SK-N-SH (cell line): ENCODE results near the gene BNIP5. TPM values are rescaled to one million over a fixed set of nuclear protein-coding genes. Genes with fewer than 3 reads are reported as not detected.

Experiments used
- CTCF ChIA-PET: fragments of 300-600, 350-600 bp; formaldehyde crosslinking; extraction: SDS; loops from one replicate; lab custom pipeline; 2021; lab: Yijun Ruan, JAX
- POLR2A ChIA-PET: fragments of 350-600 bp; sonication (Branson Sonifier 250); formaldehyde crosslinking; extraction: SDS; loops from one replicate; lab custom pipeline; 2020; ENCODE audit warnings: antibody characterized with exemption, inconsistent platforms; lab: Yijun Ruan, JAX
- DNase-seq: peaks from one replicate; pipeline ENCODE4 v3.0.0; 2012
- H2AFZ ChIP-seq: fragments of 200-600 bp; sonication (generic); 2 replicates; pipeline ENCODE4 v1.8.1; 2016; ENCODE audit warnings: antibody characterized with exemption, mild to moderate bottlenecking, low read depth
- H3F3A ChIP-seq: fragments of 200-600 bp; sonication (generic); replicated peaks from 2 replicates; pipeline ENCODE3; 2016; ENCODE audit warnings: antibody characterized with exemption, mild to moderate bottlenecking; ENCODE audit not compliant: insufficient read depth
- H3K27ac ChIP-seq, 2 experiments: fragments of 200-500 bp in 1 of 2; fragments of 200-600 bp in 1 of 2; sonication (Bioruptor generic) in 1 of 2; sonication (generic), shearing (Covaris generic) in 1 of 2; 2 replicates each; pipeline versions ENCODE4 v1.5.1 to v1.6.1; 2014 to 2016; ENCODE audit warnings: low read depth in 2 of 2, inconsistent platforms in 1 of 2, low read length in 1 of 2, mild to moderate bottlenecking in 1 of 2, mixed read lengths in 1 of 2
- H3K27me3 ChIP-seq: fragments of 200-600 bp; sonication (generic), shearing (Covaris generic); 2 replicates; pipeline ENCODE4 v1.6.1; 2016; ENCODE audit warnings: mixed run types; ENCODE audit not compliant: insufficient read depth
- H3K36me3 ChIP-seq, 2 experiments: fragments of 200-500 bp in 1 of 2; fragments of 200-600 bp in 1 of 2; sonication (Bioruptor generic) in 1 of 2; sonication (generic) in 1 of 2; replicated peaks in 1 of 2; 2 replicates each; pipeline versions ENCODE3 to v1.5.1; 2014 to 2016; ENCODE audit warnings: low read length in 1 of 2, mild to moderate bottlenecking in 1 of 2; ENCODE audit not compliant: insufficient read depth in 2 of 2, control insufficient read depth in 1 of 2
- H3K4me1 ChIP-seq, 2 experiments: fragments of 200-500 bp in 1 of 2; fragments of 200-600 bp in 1 of 2; sonication (Bioruptor generic) in 1 of 2; sonication (generic), shearing (Covaris generic) in 1 of 2; 2 replicates each; pipeline versions ENCODE4 v1.5.1 to v1.6.1; 2014 to 2016; ENCODE audit warnings: low read depth in 1 of 2, low read length in 1 of 2, mixed run types in 1 of 2; ENCODE audit not compliant: insufficient read depth in 2 of 2, control insufficient read depth in 1 of 2
- H3K4me2 ChIP-seq: fragments of 200-600 bp; sonication (generic), shearing (Covaris generic); 2 replicates; pipeline ENCODE4 v1.6.1; 2017; ENCODE audit warnings: mixed run types
- H3K4me3 ChIP-seq, 2 experiments: fragments of 200-500 bp in 1 of 2; fragments of 200-600 bp in 1 of 2; sonication (Bioruptor generic) in 1 of 2; sonication (generic), shearing (Covaris generic) in 1 of 2; 2 replicates each; pipeline versions ENCODE4 v1.5.1 to v1.8.1; 2014 to 2016; ENCODE audit warnings: low read depth in 2 of 2, inconsistent platforms in 1 of 2, low read length in 1 of 2, mild to moderate bottlenecking in 1 of 2, mixed read lengths in 1 of 2, moderate library complexity in 1 of 2
- H3K79me2 ChIP-seq: fragments of 200-600 bp; sonication (generic); 2 replicates; pipeline ENCODE4 v1.8.1; 2017; ENCODE audit warnings: mild to moderate bottlenecking; ENCODE audit not compliant: insufficient read depth
- H3K9ac ChIP-seq: fragments of 200-600 bp; sonication (generic); 2 replicates; pipeline ENCODE4 v1.6.1; 2017; ENCODE audit warnings: mixed run types
- H3K9me2 ChIP-seq: fragments of 200-600 bp; sonication (generic); 2 replicates; pipeline ENCODE4 v1.6.1; 2017; ENCODE audit warnings: mixed run types
- H3K9me3 ChIP-seq: fragments of 200-600 bp; sonication (generic); 2 replicates; pipeline ENCODE4 v1.6.1; 2017; ENCODE audit warnings: mixed run types, mild to moderate bottlenecking, moderate library complexity
- H4K20me1 ChIP-seq: fragments of 200-600 bp; sonication (generic); 2 replicates; pipeline ENCODE4 v1.6.1; 2017; ENCODE audit warnings: mild to moderate bottlenecking, mixed run types; ENCODE audit not compliant: insufficient read depth
- EP300 ChIP-seq, 2 experiments: IDR thresholded peaks; 2 replicates each; pipeline versions ENCODE4 v1.4.0 to v1.6.1; 2012; ENCODE audit warnings: borderline replicate concordance in 1 of 2, low read depth in 1 of 2, low read length in 1 of 2
- FOXM1 ChIP-seq: IDR thresholded peaks from 2 replicates; pipeline ENCODE4 v1.4.0; 2012; ENCODE audit warnings: low read depth, mild to moderate bottlenecking
- JUND ChIP-seq: IDR thresholded peaks from 2 replicates; pipeline ENCODE4 v1.4.0; 2012
- MEF2A ChIP-seq: IDR thresholded peaks from 2 replicates; pipeline ENCODE4 v1.4.0; 2012; ENCODE audit warnings: low read depth, borderline replicate concordance
- NFIC ChIP-seq: IDR thresholded peaks from 2 replicates; pipeline ENCODE4 v1.4.0; 2012; ENCODE audit warnings: borderline replicate concordance
- NRF1 ChIP-seq: IDR thresholded peaks from 2 replicates; pipeline ENCODE4 v1.6.1; 2012; ENCODE audit warnings: low read depth, mild to moderate bottlenecking, low read length
- RFX5 ChIP-seq: IDR thresholded peaks from 2 replicates; pipeline ENCODE4 v1.6.1; 2012; ENCODE audit warnings: mild to moderate bottlenecking, improper control_type of control experiment, low read length
- RXRA ChIP-seq: IDR thresholded peaks from 2 replicates; pipeline ENCODE4 v1.4.0; 2012; ENCODE audit warnings: low read depth, mild to moderate bottlenecking, borderline replicate concordance
- SIN3A ChIP-seq: IDR thresholded peaks from 2 replicates; pipeline ENCODE4 v1.6.1; 2012; ENCODE audit warnings: low read depth, mild to moderate bottlenecking, low read length, moderate library complexity, borderline replicate concordance
- TCF12 ChIP-seq: IDR thresholded peaks from 2 replicates; pipeline ENCODE4 v1.4.0; 2012
- TEAD4 ChIP-seq: IDR thresholded peaks from 2 replicates; pipeline ENCODE4 v1.4.0; 2012; ENCODE audit warnings: mild to moderate bottlenecking, borderline replicate concordance; ENCODE audit not compliant: insufficient read depth
- WGBS: methylation state at CpG from one replicate; pipeline ENCODE4 v1.1.6; 2017; ENCODE audit warnings: low lambda C conversion rate; 5-methylcytosine and 5-hydroxymethylcytosine counted together
- polyA plus RNA-seq, 3 experiments: library from polyadenylated mRNA; depleted of rRNA; stranded (reverse); fragments of >200 nt; gene quantifications; 2 replicates each; pipeline ENCODE4 v1.2.3, GENCODE V29; 2012
- TF ChIP-seq, protein P1 (sequence below): IDR thresholded peaks from 2 replicates; pipeline ENCODE4 v1.4.0; 2012; ENCODE audit warnings: low read depth, borderline replicate concordance

The BNIP5 gene, protein sequence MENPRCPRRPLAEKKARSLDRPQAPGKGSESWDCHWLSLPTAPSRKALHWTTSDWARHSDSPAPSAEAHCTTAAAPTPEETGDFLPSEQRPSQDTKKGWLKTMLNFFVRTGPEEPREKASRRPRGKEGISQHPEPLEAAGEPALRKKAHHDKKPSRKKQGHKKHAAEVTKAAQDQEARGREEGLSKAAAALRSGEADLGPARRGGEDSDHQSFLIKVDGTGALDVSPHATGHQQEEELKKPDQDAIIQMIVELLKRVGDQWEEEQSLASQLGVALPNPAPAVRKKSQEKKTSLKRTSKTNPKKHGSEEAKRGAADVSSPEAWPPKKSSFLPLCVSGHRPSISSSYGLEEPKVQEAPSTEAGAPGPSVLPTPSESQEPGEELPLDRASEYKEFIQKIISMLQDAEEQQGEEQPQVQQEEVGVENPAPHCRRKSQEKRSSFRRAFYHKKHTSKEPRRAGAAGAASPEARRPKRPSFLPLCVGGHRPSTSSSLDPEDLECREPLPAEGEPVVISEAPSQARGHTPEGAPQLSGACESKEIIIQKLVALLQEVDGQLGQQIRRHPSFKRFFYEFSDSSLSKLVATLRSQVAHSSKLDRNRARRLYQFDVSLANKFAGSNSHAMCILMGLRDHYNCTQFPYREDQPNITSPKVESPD
- not detected in 2 replicates for polyA plus RNA-seq (2012; rRNA removed)
- polyA plus RNA-seq (2012; cell fraction: cytosol; rRNA removed) = not detected in 2 replicates
- polyA plus RNA-seq (2012; cell fraction: nucleus; rRNA removed) = not detected in 2 replicates

DNA sequence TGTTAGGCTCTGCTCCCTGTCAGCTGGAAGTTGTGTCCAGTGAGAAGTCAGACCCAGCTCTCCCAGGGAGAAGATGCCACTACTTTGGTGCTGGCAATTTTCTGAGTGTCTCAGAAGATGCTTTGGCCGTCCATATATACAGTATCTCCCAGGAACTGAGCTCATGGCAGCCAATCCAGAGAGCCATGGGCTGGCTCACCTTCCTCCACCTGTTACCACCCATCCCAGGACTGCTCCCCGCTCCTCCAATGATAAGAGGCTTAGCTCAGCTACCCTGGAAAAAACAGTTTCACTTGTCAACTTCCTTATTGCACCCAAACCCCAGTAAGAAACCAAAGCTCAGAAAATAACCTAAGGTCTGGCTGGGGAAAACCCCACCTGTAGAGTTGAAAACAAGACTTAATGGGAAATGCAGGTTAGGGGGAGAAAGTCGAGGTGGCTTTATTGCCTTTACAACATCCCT lies at the start of gene BNIP5:
TSS of gene BNIP5 (minus strand) at position 110 of the 463 bp plus-strand sequence. CDS start 6,198 bp downstream, outside the sequence.
- ChIA-PET CTCF (interaction anchor here (0.9 to 2.1 kb wide), 5 partner anchors 18 to 309 kb away, joined by 3 to 5 read pairs (median 4); partner anchors contain the start of gene MAPK14), POLR2A (no interaction called here)

DNA sequence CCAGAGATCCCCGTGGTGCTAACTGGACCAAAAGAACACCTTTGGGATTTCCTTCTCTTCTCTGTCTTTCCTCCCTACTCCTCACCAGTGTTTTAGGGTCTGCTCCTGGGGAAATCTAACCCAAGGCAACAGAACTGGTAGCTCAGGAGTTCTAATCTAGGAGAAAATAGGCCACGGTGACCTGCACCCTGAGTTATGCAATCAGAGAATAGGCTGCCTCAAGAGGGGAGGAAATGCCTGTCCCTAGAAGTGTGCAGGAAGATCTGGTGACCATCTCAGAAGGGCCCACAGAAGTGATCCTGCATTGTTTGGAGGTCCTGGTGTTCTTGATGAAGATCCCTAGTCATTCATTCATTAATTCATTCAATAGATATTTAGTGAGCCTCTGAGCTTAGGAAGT lies 47.4 kb upstream of the BNIP5 start:
- POLR2A ChIA-PET = no interaction called here
- no peak for DNase-seq
- Histone ChIP-seq H3K79me2 (no peaks in the 10 kb centered on the region), H3K27me3 (no peaks in the 10 kb centered on the region), H4K20me1 (no peaks in the 10 kb centered on the region)
- WGBS = 88% methylated on average over 2 of the region's 2 CpGs
- CTCF ChIA-PET = no interaction called here
- no peak for TF ChIP-seq MEF2A
- TF ChIP-seq, all 33 proteins: peak for 0
- no peak overlapping the region for H2AFZ ChIP-seq
- no peaks in the 10 kb centered on the region for H3K36me3 ChIP-seq
- H3K4me1 ChIP-seq = peaks cover 0 to 14% of the 10 kb centered on the region in 2 experiments; a peak in 1 of 4 replicates
- H3K9ac ChIP-seq = no peak overlapping the region
- no peak overlapping the region for H3K4me3 ChIP-seq
- no peaks in the 10 kb centered on the region for H3K9me2 ChIP-seq
- no peaks in the 10 kb centered on the region for H3F3A ChIP-seq
- no peaks in the 10 kb centered on the region for H3K9me3 ChIP-seq
- no peak overlapping the region for H3K4me2 ChIP-seq
- H3K27ac ChIP-seq = no peak overlapping the region

More for the DNA sequence above, at the start of gene BNIP5:
- no peak within 1 kb of the TSS for H3K4me3 ChIP-seq
- no peaks in the 10 kb centered on the region; a peak in 1 of 4 replicates for H3K4me1 ChIP-seq
- no peak within 1 kb of the TSS for H3K9ac ChIP-seq
- H3K27ac ChIP-seq = no peak within 1 kb of the TSS
- H2AFZ ChIP-seq = no peak within 1 kb of the TSS
- H3K27me3 ChIP-seq = peaks cover 46% of the 10 kb centered on the region
- DNase-seq = no peak
- H3F3A ChIP-seq = no peaks in the 10 kb centered on the region
- H3K79me2 ChIP-seq = no peaks in the 10 kb centered on the region
- no peak within 1 kb of the TSS for H3K4me2 ChIP-seq
- H3K9me3 ChIP-seq = no peaks in the 10 kb centered on the region
- H3K9me2 ChIP-seq = no peaks in the 10 kb centered on the region
- 43% methylated on average over 3 of the region's 3 CpGs for WGBS
- no peaks in the 10 kb centered on the region for H4K20me1 ChIP-seq
- TF ChIP-seq RFX5 = no peak
- TF ChIP-seq, protein P1, sequence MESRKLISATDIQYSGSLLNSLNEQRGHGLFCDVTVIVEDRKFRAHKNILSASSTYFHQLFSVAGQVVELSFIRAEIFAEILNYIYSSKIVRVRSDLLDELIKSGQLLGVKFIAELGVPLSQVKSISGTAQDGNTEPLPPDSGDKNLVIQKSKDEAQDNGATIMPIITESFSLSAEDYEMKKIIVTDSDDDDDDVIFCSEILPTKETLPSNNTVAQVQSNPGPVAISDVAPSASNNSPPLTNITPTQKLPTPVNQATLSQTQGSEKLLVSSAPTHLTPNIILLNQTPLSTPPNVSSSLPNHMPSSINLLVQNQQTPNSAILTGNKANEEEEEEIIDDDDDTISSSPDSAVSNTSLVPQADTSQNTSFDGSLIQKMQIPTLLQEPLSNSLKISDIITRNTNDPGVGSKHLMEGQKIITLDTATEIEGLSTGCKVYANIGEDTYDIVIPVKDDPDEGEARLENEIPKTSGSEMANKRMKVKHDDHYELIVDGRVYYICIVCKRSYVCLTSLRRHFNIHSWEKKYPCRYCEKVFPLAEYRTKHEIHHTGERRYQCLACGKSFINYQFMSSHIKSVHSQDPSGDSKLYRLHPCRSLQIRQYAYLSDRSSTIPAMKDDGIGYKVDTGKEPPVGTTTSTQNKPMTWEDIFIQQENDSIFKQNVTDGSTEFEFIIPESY = no peak
- no peak for TF ChIP-seq TCF12
- TF ChIP-seq NFIC = no peak
- TF ChIP-seq TEAD4 = no peak
- no peak for TF ChIP-seq NRF1
- TF ChIP-seq RXRA = no peak
- no peak for TF ChIP-seq JUND
- TF ChIP-seq EP300 (IDR thresholded peaks at IDR 0.05; ENCODE audit: borderline replicate concordance in 1 of 2, low read depth in 1 of 2, low read length in 1 of 2) = no peak
- no peak for TF ChIP-seq MEF2A
- no peak for TF ChIP-seq FOXM1
- no peak for TF ChIP-seq SIN3A
- H3K36me3 ChIP-seq = no peaks in the 10 kb centered on the region
